Middle frontal gyrus (tissue), 1 donor: Measurements from ENCODE around the gene KCNIP1.
"Not testable (repeated sequence)": the region's sequence is repeated elsewhere in the genome, so short reads cannot be mapped to it uniquely, and the experiment has no call there.

Experiments
- DNase-seq: peaks from one replicate; pipeline ENCODE4 v3.0.0-alpha.2; 2015; ENCODE audit warnings: low spot score; ENCODE audit errors: extremely low spot score

KCNIP1 gene

DNA sequence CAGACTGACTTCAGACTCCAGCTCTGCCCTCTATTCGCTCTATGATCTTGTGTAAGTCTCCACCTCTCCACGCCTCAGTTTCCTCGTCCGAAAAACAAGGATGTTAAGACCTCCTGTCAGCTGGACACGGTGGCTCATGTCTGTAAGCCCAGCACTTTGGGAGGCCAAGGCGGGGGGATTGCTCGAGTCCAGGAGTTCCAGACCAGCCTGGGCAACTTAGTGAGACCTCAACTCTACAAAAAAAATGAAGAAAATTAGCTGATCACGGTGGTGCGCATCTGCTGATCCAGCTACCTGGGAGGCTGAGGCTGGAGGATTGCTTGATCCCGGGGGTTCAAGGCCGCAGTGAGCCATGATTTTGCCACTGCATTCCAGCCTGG lies 243.1 kb downstream of the KCNIP1 start:
- DNase-seq: no peak

- DNase-seq: no peak
Measured at GRCh38 chr5:170747357-170747756, 243.5 kb downstream of the KCNIP1 start.

DNA sequence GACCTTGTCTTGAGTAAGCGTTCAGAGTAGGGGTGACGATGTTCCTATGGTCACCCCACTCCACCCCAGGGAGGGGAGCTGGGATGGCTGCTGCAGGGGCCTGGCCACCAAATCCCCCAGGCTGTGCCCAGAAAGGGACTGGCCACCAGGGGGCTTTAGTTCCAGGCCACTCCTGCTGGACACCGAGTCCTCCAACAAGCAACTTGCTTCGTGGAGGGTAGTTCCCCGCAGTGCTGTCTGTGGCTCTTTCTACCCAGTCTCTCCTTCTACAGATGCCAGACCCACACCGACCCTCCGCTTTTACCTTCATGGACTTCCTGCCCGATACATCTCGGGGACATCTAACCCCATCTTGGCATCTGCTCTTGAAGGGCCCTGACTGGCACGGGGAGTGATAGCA lies 244.0 kb downstream of the KCNIP1 start:
- no peak for DNase-seq

DNA sequence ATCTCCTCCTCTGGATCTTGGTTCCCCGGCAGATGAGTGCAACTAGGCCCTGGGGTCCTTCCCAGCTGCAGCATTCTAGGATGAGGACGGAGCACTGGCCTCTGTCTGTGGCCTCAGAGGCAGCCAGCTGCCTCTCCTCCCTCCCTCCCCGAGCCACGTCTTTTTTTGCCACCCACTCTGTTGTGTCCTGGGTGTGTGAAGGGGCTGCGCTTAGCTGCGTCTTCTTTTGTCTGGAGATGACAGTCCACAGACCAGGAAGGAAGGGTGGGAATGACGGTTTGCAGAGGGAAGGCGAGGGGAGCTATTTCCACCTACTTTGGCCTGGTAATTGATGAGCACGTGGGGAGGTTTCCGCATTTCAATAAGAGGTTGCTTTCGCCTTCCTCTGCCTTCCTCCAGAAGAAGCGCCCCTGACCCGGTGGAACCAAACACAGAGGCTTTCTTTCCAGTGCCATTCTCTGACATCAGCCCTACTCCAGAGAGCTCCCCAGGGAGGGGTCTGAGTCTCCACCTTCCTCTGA lies 245.2 kb downstream of the KCNIP1 start:
- no peak for DNase-seq

DNA sequence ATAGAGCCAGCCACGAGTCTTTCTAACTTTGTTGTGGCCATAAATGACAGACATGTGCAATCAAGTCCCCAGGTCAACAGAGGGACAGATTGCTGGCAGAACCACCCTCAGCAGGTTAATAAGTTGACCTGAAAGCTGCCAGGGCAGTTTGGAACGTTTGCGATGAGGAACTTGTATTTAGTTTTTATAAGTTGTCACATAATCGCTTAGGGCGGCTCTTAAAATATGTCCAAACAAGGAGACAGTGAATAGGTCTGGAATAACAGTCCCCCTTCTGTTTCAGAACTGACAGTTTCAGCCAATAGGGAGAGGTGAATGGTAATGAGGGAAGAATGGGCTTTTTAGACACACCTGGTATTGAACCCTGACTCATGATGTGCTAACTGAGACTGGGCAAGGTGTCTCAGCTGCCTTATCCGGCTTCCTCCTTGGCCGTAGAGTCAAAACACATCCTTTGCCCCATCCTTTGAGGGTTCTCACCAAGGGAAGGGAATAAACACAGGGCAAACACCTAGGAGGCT lies 246.2 kb downstream of the KCNIP1 start:
- DNase-seq: no peak

DNA sequence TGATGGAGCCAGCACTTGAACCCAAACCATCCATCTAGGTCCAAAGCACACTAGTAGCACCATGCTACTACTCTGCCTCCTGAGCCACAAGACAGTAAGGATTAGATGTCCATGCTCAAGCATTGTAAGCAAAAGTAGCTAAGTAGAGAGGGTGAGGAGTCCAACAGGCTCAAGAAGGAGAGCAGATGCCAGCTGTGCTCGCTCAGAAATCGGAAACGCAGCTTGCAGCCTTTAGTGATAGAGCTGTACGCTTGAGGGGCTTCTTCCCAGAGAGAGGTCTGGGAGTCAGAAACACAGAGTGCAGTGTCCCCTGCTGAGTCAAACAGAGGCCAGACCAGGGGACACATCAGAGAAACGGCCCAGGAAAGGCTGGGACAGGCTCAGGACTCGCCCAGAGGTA lies 247.0 kb downstream of the KCNIP1 start:
- no peak for DNase-seq

- no peak for DNase-seq
Measured at GRCh38 chr5:170751631-170752030, 247.8 kb downstream of the KCNIP1 start.

DNA sequence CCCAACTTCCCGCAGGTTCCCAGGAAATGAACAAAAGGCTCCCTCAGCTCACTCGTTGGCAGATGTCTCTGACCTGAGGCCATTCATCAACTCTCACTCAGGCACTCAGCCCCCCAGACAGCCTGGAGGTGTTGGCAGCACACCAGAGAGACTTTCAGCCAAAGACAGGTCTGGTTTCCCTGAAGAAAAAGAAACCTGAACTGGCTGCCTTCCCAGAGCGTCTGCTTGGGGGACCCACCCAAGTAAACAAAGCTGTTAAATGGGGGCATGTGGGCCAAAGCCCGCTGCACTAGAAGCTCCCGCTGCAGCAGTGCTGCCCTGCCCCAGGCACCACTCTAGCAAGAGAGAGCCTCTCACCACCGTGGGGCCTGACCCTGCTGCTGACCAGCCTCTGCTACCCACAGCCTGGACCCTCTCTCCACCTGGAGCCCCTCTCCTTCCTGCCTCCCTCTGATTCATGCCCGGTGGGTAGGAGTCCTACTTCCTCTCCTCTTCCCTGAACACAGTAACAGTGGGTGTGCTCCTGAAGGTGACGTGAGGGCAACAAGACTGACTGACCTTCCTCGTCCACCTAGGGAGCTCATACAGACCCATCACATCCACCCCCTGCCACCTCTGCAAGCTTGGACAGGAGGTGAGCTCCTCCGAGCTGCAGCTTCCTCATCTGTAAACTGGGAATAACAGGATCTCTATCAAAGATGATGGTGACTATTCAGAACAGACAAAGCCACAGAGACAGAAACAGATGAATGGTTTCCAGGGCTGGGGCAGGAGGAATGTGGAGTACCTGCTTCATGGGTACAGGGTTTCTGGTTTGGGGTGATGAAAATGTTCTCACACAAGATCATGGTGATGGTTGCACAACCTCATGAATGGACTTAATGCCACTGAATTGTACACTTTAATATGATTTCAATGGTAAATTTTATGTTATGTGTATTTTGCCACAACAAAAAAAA lies 248.7 kb downstream of the KCNIP1 start:
- DNase-seq: no peak

DNA sequence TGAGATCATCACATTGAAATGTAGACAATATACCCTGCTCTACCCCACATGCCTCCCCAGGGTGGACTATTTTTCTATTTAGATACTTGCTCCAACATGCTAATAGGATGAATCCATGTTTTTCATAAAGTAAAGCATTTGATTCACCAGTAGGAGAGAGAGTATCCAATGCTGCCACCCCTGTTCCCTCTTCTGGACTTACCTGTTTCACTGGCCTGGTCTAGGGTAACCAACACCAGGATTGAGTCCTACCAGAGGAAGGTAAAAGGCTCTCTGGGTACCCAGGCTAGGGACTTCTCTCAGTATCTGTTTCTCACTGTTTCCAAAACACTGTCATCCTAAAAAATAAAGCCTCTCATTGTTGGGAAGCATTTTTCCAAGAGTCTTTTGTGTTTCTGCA lies 249.5 kb downstream of the KCNIP1 start:
- no peak for DNase-seq

DNA sequence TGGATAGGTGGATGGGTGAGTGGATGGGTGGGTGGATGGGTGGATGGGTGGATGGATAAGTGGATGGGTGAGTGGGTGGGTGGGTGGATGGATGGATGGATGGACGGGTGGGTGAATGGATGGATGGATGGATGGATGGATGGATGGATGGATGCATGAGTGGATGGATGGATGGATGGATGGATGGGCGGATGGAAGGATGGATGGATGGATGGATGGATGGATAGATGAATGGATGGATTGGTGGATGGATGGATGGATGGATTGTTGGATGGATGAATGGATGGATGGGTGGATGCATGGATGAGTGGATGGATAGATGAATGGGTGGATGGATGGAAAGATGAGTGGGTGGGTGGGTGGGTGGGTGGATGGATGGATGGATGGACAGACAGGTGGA lies 250.7 kb downstream of the KCNIP1 start:
- not testable (repeated sequence) for DNase-seq

GRCh38 chr5:170755679-170756456 lies 252.0 kb downstream of the KCNIP1 start:
- no peak for DNase-seq

GRCh38 chr5:170756691-170757090 lies 252.9 kb downstream of the KCNIP1 start:
- no peak for DNase-seq

DNA sequence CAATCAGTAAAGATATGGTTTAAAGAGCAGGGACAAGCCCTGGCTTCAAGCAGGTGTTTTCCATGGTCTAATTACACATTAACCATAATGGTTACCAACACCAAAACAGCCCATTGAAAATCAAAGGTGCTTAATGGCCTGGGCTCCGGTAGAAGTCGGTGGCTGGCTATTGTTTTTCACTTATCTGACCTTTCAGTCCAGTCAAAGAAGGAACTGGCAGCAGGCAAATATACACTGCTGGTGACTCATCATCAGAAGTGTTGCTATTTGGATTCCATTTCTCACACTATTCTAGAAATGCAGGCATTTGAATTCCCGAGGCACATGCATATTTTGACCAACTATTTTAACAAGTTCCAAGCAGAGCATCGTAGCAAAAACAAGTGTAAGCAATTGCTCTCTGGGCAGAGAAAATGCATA lies 253.4 kb downstream of the KCNIP1 start:
- no peak for DNase-seq

GRCh38 chr5:170757669-170758068 lies 253.8 kb downstream of the KCNIP1 start:
- no peak for DNase-seq

GRCh38 chr5:170758481-170758880 lies 254.7 kb downstream of the KCNIP1 start:
- DNase-seq: no peak

GRCh38 chr5:170760113-170760512 lies 256.3 kb downstream of the KCNIP1 start:
- DNase-seq: no peak

- DNase-seq: no peak
Measured at GRCh38 chr5:170761048-170761707, 257.4 kb downstream of the KCNIP1 start.

GRCh38 chr5:170761708-170762066 lies 257.9 kb downstream of the KCNIP1 start:
- no peak for DNase-seq

GRCh38 chr5:170762298-170762697 lies 258.5 kb downstream of the KCNIP1 start:
- not testable (repeated sequence) for DNase-seq

GRCh38 chr5:170765868-170766267 lies 262.0 kb downstream of the KCNIP1 start:
- not testable (repeated sequence) for DNase-seq

- DNase-seq: no peak
Measured at GRCh38 chr5:170769246-170769645, 265.4 kb downstream of the KCNIP1 start.
